ENCODE data around the gene HAP1. TPM values are rescaled to one million over a fixed set of nuclear protein-coding genes. Genes with fewer than 3 reads are reported as not detected.
A peak's percentile ranks its signal among the peaks of the same experiment; 100 is the strongest.

The HAP1 gene
- total and polyA plus RNA-seq, 12 donors, result 0.03 to 0.18 TPM; not detected in 10

- Histone ChIP-seq H3K4me1 (peaks cover 0 to 30% (median 5%) of the 10 kb centered on the region in 9 donors), H3K9me3 (no peaks in the 10 kb centered on the region), H3K27me3 (no peaks in the 10 kb centered on the region), H3K4me3 (no peak overlapping the region), H3K27ac (no peak overlapping the region), H3K36me3 (no peaks in the 10 kb centered on the region)
- no peak for ATAC-seq
- intact Hi-C loops (cut with DNase I), result loop anchor here in 1 of 10 donors (10.0 kb wide), 1 partner anchor 1237 kb away; the partner anchor contains the start of gene IGFBP4
- 88 to 89% methylated on average over 3 of the region's 3 CpGs for WGBS, 2 donors
- DNase-seq, result no peak
- TF ChIP-seq CTCF (IDR thresholded peaks at IDR 0.05), result no peak
These were observed 52.7 kb downstream of the HAP1 start for GRCh38 chr17:41681776-41682175.

GRCh38 chr17:41680426-41681040 is 53.9 kb downstream of the HAP1 start:
- intact Hi-C loops (cut with DNase I), result loop anchor here in 1 of 10 donors (10.0 kb wide), 1 partner anchor 1236 kb away; the partner anchor contains the start of gene IGFBP4
- no peak overlapping the region for H3K27ac ChIP-seq
- WGBS, 2 donors, result 84 to 86% methylated on average over 10 of the region's 10 CpGs
- H3K4me3 ChIP-seq, result no peak overlapping the region
- H3K27me3 ChIP-seq, result no peaks in the 10 kb centered on the region
- H3K4me1 ChIP-seq, result peaks cover 0 to 39% (median 5%) of the 10 kb centered on the region in 9 donors
- no peak for ATAC-seq
- no peak for TF ChIP-seq CTCF (IDR thresholded peaks at IDR 0.05)
- no peaks in the 10 kb centered on the region for H3K36me3 ChIP-seq
- DNase-seq, result no peak
- no peaks in the 10 kb centered on the region for H3K9me3 ChIP-seq

DNA sequence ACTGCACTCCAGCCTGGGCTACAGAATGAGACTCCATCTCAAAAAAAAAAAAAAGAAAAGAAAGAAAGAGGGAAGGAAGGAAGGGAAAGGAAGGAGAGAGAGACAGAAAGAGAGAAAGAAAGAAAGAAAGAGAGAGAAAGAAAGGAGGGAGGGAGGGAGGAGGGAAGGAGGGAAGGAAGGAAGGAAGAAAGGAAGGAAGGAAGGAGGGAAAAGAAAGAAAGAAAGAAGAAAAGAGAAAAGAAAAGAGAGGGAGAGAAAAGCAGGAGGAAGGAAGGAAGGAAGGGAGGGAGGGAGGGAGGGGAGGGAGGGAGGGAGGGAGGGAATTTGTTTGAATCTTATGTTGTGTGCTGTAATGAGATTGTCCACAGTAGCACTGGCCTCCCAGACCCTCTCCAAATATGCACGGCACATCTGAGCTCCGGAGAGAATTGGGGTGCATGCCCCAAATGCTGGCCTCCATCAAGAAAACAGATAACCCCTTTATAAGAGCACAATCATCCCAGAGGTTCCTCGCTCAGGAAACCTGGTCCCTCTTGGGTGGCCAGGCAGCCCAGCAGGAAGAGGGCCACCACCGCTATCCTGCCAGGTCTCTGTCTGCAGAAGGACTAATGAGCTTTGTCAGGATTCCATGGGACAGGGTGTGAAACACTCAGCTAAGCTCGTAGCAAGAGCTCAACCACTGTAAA is 54.6 kb downstream of the HAP1 start:
- Histone ChIP-seq H3K27ac (peak overlapping the region in 8 of 10 donors; percentile 65 to 87 (median 78)), H3K27me3 (no peaks in the 10 kb centered on the region), H3K4me1 (peaks cover 0 to 39% (median 5%) of the 10 kb centered on the region in 9 donors), H3K36me3 (no peaks in the 10 kb centered on the region), H3K4me3 (no peak overlapping the region), H3K9me3 (no peaks in the 10 kb centered on the region)
- TF ChIP-seq CTCF (IDR thresholded peaks at IDR 0.05), result no peak
- 59 to 68% methylated on average over 5 of the region's 5 CpGs for WGBS, 2 donors
- DNase-seq (no peak), ATAC-seq (no peak)
- intact Hi-C loops (cut with DNase I), result loop anchor here in 1 of 10 donors (10.0 kb wide), 1 partner anchor 1235 kb away; the partner anchor contains the start of gene IGFBP4

DNA sequence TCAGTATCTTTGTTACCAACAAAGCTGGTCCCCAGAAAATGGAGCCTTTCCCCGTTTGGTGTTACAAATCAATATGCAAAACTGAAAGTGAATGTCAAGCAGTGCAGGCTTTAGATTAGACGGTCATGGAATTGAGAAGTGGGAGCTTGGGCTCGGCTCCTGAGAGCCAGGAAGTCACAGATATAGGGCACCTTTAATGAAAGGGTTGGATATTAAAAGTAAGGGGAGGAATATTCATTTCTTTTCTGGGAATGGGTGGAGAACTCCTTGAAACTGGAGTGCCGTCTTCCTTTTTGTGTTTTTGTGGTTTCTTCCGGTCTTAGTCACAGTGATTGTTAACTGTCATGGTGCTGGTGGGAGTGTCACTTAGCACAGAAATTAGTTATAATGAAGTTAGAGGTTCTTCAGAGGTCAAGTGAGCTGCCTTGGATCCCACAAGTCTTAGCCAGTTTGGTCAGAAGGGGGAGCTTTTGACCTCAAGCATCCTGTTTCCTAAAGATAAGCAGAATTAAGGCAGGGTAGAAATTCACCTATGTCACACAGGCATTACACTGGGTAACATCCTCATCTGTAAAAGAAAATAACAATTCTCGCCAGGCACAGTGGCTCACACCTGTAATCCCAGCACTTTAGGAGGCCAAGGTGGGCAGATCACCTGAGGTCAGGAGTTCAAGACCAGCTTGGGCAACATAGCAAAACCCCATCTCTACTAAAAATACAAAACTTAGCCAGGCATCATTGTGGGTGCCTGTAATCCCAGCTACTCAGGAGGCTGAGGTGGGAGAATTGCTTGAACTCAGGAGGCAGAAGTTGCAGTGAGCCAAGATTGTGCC is 55.3 kb downstream of the HAP1 start:
- DNase-seq, result peak in 1 of 2 donors; percentile 53
- peak in 6 of 9 donors; percentile 24 to 55 (median 36) for TF ChIP-seq CTCF (IDR thresholded peaks at IDR 0.05)

More for the DNA sequence above, 55.3 kb downstream of the HAP1 start:
- peak overlapping the region in 9 of 10 donors; percentile 73 to 87 (median 79) for H3K27ac ChIP-seq
- H3K4me1 ChIP-seq, result peaks cover 0 to 39% (median 5%) of the 10 kb centered on the region in 9 donors
- H3K27me3 ChIP-seq, result no peaks in the 10 kb centered on the region
- H3K4me3 ChIP-seq, result peak overlapping the region in 8 of 10 donors; percentile 8 to 48 (median 34)
- intact Hi-C loops (cut with DNase I), result no loop called here
- H3K36me3 ChIP-seq, result no peaks in the 10 kb centered on the region
- 39 to 50% methylated on average over 6 of the region's 6 CpGs for WGBS, 2 donors
- ATAC-seq, result peak; percentile 52 to 92 (median 82)
- H3K9me3 ChIP-seq, result no peaks in the 10 kb centered on the region

All from heart right ventricle (tissue), 16 donors.